ENCODE results near the gene SLIT3.

The SLIT3 gene

DNA sequence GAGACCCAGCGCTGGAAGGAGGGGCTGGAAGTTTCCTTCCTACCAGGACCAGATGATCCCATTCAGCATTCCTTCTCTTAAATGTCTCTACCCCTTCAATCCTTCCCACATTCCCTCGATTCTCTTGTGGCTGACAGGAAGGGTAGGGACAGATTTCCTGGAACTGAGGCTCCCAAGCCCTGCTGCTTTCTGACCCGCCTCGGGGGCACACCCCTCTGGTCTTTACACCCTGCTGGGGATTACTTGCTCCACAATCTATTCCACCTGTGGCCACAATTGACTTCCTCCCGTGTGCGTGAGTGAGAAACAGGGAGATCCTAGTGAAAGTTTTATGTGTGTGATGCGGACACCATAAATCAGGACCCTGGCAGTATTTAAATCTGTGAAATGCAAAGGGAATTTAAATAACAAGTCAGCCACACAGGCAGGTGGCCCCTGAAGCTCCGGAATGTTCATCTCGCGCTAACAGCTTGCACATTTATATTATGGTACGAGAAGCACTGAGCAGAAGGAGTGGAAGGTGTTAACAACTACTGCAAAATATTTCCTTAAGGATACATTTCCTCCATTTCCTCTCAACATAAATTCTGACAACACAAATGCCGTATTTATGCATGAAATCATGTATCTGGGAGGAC, 237.5 kb downstream of the SLIT3 start:
- no peak for FAIRE-seq

DNA sequence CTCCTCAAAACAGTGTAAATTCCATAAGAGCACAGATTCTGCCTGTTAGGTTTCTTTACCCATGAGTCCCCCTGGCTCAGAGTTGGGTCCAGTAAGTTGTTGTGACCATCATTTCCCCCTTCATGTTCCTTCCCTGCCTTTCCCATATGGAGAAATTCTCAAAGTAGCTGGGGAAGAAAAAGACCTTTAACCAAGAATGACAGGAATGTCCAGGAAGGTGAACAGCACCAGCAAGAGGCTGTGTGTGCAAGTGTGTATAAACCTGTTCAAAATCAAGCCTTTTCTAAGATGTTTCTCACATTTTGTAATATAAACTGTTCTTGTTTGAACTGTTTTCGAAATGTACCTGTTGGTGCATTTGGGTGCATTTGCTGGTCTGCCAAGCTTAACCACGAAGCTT, 238.2 kb downstream of the SLIT3 start:
- no peak for FAIRE-seq

DNA sequence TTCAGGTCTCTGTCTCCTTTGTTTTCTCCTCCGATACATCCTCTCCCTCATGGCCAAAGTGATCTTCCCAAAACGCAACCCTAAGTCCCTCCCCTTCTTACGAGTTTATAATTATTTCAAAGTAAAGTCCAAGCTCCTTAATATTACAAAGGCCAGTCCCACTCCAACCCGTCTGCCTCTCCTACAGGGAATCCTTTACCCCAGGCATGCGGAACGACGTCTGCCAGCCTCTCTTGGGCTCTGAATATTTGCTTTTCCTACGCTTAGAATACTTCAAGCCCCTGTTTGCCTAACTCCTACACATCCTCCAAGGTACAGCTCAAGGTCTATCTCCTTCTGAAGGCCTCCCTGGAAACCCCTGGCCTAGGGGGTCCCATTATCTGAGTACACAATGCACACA, 246.4 kb downstream of the SLIT3 start:
- FAIRE-seq = no peak

DNA sequence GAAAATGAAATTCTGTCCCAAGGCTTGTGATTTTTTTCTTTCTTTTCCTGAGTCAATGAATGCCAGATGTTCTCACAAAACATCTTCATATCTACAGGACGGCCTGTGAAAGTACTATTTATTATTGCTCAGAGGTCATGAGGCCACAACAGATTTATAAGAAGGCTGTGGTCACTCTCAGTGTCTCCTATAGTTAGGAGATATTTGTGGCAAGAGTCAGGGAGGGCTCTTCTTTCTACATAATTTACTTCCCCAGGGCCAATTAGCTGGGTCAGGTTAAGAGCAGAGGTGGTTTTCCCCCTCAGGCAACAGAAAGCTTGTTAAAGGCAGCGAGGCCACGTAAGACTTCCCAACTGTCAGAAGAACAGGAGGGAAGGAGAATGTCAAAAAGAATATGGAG, 248.7 kb downstream of the SLIT3 start:
- FAIRE-seq = no peak

DNA sequence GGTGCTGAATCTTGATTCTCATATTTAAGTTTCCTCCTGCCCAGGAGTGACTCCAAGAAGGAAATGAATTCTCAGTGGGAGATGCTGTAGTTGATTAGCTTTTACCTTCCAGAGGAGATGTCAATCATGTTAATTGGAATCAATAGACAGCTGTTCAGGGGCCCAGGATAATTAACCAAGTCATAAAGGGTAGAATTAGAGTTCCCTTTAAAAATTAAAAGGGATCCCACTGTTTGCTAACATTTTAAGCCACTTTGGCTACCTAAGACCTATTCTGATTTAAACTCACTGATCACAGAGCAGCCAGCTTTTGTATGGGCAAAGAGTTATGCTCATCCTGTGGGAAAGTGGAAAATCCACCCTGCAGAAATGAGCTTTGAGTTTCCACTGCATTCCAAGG, 249.6 kb downstream of the SLIT3 start:
- FAIRE-seq = no peak

DNA sequence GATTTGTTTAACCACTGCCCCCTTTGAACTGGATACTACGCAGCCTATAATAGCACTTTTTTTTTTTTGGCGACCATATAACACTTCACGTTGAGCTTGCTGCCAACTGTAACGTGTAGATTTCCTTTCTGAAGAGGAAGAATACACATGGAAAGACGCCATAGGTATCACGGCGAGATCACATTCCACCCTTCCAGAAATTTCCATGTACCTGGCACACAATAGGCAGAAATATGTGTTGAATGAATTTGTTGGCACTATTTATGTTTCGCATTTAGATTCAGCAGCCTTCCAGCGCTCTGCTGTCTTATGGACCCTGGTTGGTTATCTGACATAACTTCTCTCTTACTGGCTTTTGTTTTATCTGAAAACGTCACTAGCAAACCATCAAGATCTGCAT, 250.3 kb downstream of the SLIT3 start:
- FAIRE-seq = no peak

DNA sequence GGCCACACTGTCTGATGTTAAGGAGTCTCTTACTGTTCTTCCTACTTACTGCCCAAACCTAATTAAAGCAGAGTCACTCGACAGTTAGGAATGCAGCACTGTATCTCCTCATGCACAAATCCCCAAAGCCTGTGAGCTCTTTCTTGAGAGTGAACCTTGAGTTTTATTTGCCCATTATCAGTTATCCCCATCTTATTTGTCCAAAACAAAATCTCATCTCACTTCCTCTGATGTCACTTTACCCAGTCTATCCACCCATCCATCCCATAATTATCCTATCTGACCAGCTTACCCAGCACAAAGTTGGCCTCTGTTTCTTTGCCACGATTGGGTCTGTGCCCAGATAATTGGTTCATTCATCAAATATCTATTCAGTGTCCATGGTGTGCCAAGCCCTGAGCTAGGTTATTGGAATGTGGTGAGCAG, 250.8 kb downstream of the SLIT3 start:
- no peak for FAIRE-seq

DNA sequence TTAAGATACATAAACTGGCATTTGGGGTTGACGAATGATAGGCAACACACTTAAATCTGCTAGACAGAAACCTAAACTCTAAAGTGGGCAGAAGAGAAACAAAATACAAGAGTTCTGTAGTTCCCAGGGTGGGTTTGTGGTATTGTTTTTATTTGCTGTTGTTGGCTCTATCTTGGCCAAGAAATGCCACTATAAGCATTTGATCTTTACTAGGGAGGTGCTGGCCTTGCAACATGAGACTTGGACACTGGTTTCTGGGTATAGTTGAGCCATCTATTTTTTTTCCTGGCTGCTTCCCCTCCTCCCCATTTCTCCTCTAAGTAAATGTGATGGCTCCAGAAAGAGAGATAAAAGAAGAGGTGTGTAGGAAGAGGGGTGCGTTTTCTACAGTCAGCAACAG, 251.2 kb downstream of the SLIT3 start:
- FAIRE-seq = no peak

DNA sequence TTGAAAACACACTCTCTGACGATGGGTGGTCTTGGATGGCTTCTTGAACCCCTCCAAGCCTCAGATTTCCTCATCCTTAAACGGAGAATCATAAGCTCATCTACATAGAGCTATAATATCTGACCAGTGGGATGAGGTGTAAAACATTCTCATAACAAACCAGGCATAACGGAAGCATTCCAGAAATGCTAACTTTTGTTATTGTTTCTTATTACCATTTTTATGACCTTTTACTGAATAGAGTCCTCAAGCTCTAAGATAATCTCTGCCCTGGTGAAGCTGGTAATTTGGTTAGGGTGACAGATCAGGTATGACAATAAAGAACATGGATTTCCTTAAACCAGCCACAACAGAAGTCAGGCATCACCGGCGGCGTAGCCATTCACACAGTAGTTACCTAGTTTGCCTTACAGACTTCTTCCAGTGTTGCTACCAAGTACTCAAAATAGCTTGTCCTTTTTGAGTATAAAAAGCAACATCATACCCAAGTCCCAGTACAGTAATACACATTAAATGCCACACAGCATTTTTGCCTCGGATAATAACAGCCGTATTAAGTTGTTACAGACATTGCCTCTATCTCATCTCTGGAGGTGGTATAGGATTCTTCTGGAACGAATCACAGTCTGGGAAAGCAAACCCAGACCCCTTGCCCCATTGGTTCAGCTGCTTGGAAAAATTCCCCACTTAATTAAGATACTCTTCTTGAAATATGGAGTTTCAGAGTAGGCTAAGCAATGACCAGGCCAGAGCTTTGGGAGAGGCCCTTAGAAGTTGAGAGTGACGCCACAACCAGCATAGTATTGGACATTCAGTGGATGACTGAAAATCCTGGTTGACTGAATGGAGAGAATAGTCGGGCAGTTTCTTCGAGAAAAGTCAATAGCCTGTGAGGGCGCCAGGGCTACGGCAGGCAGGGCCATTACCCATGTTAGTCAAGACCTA, 252.5 kb downstream of the SLIT3 start:
- no peak for FAIRE-seq

DNA sequence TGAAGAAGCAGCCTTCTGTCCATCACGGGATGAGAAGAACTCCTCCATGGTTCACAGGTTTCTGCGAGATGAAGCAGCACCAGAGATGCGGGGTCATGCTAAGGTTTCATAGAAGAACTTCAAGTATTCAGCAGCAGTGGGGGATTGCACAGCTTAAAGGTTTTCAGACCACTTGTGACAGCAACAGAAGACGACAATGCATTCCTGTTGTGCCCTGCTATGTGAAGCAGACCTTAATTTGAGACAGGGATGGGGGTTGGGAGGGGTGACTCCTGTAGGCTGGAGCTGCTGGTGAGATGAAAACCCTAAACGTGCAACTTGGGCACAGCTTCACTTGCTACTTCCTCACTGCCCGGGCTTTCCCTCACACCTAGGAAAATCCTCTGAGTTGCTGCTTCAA, 256.0 kb downstream of the SLIT3 start:
- FAIRE-seq = no peak

DNA sequence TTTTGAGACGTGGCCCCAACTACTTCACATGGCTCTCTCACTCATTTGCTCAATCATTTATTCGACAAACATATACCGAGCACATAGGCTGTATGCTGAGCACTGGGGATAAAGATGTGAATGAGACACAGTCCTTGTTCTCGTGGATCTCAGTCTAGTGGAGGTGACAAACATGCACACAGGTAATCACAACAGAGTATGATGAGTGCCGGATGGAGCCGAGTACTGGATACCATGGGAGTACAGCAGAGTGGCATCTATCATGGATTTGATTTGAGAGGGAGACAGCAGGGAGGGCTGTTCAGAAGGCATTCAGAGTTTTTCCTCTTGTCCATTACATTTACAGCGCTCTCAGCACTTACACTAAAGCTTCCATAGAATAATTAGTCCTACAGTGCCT, 259.8 kb downstream of the SLIT3 start:
- FAIRE-seq = no peak

DNA sequence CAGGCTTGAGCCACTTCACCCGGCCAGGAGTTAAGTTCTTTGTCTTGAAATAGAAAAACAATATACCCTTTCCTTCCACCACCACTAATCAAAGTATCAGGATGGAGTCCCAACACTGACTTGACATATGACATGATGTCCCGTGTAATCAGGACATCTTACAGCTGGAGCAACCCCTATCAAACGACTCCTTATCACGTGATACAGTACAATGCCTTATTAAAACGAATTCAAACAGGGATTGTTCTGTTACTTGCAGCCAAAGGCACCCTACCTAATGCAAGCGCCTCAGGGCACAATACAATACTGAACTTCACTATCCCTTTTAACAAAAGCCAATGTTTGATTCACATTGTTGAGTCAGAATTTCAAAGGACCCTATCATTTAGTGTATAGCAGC, 261.3 kb downstream of the SLIT3 start:
- FAIRE-seq = no peak

DNA sequence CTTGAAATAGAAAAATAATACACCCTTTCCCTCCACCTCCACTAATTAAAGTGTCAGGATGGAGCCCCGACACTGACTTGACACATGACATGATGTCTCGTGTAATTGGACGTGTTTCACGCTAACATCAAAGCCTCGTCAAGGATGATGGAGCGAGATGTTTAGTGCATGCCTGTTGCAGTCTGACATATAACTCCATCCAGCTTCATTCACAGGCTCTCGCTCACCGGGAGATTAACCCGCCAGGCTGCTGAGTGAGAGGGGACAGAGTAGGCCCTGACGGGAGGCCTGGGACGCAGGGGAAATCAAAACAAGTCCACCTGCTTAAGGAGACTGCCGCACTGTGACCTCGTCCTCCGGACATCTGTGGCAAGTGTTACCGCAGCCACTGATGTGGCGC, 263.5 kb downstream of the SLIT3 start:
- FAIRE-seq = no peak

DNA sequence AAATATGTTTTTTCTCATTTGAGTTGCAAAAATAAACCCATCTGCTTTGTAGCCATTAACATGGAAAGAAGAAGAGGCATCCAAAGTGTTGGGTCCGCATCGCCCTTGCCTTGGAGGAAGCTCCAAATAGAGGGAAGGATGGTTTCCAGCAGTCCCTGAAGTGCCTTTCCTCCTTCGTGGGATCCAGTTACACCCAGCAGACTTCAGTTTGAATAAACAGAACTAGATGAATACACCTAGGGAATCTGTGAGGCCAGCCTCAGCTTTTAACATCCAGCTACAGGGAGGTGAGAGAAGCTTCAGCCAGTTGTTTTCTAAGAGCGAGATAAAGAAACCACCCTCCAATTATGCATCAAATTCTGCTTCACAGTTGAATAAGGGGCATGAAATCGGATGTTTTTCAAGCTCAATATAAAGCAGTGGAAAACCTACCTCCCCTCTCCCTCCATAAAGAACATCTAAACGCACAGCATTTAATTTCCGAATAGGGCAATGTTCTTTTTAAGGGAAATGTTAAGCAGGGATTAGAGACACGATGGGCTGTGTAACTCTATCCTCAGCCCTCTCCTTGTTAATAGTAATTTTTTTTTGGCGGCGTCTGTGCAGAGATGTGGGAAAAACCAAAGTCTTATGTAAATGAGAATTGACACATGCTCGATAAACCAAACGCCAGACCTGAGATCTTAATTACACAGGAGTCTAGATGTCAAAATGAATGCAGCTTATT, 264.7 kb downstream of the SLIT3 start:
- no peak for FAIRE-seq

DNA sequence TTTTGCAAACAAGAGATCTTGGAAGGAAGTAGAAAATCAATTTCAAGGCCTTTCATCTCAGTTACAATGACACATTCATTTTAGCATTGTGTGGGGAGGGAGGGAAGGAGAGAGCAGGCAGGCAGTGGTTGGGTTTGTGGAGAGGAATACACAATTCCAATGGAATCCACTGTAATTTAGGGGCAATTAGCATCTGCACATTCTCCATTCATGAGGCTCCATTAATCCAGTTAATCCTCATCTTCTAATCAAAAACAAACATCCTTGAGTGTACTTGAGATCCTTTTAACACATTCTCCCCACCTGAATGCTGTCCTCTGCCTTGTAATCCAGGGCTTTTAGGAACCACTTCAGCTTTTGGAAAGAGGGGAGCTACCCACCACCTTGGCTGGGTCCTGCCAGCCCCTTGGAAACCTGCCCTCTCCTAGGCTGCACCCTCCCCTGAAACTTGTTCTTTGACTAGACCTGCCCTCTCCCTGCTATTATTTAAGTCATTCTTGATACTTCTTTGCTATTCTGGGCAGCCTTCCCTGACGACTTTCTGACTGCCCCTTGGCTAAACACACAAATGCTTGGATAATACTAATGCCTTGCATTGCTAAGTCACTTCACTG, 271.2 kb downstream of the SLIT3 start:
- no peak for FAIRE-seq

DNA sequence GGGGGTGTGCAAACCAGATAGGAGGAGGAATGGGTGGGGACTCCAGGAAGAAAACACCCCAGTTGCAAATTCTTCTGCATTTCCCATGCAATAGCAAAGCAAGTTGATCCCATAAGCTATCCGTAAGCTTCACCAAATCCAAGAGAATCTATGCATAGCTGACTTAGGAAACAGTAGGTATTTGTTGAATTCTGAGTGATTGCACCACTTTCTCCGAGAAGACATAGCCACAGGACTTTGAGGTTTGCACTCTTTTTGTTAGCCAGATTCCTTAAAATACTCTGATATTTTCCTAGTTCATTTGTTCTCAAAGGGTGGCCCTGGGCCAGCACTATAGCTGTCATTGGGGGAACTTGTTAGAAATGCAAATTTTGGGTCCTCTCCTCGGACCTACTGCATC, 271.9 kb downstream of the SLIT3 start:
- FAIRE-seq = no peak

DNA sequence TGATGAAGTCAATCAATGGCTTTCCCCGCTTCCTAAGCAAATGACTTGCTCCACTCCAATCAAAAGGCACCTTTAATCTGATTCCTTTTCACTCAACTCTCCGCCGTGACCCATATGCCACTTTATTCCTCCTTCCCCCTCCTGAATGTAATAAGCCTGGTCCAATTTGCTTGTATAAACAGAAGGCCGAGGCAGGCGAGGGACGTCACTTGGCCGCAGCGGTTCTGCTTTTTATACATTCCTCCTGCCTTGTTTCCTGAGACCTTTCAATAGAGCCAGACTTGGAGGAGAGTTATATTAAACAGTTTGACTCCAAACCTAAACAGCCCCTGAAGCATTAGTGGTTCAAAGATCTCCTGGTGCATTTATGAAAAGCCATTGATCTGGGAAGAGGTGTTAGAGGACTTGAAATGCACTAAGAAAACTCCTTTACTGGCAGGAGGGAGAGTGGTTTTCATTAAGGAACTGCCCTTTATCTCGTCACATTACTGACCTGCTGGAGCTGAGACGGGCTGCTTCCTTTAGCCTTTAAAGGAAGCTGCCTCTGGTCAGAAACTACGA, 273.4 kb downstream of the SLIT3 start:
- no peak for FAIRE-seq

DNA sequence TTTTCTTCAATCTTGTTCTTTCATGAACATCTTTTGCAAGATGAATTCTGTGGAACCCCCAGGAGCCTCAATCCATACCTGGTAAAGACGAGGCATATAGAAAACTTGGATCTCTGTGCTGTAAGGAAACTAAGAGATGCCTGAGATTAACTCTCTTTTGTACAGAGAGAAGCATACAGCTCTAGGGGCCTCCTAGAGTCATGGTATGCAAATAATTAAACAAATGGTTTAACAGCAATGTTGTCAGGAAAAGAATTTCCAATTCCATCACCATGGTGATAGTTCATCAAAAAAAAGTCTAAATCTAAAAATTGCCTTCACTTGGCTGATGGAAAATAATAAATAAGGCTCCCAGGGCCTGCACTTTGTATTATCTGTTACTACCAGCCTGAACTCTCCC, 275.4 kb downstream of the SLIT3 start:
- no peak for FAIRE-seq

DNA sequence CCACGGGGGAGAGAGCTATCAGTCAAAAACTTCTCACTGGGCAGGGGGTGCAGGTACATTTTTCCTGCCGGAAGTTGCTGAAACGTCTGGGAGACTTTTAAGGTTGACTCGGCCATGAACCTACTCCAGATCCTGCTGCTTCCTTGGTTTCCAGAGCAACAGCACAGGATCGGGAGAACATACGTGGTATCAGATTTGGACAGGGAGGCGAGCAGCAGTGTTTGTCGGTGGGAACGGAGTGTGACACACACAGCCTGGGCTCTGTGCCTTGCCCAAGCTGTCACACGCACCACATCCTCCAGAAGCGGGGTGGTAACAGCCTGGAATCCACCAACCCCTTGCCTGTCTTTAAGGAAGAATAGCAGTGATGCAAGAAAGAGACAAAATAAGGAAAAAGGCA, 276.5 kb downstream of the SLIT3 start:
- FAIRE-seq = no peak

DNA sequence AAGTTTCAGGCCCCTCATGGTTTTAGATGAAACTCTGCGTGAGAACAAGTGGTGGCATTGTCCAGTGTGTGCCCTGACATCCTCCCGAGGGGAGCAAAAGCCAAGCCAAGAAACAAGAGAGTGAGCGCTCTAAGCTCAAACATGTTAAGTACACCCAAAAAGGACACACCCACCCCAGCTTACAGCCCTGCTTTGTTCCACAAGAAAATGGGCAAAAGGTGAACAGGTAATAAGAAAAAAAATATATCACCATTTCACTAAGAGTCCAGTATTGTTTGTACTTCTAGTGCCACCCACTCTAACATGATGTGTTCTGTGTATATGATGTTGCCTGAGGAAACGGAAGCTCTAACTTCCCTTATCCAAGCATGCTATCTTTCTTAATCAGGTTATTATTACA, 278.2 kb downstream of the SLIT3 start:
- no peak for FAIRE-seq

DNA sequence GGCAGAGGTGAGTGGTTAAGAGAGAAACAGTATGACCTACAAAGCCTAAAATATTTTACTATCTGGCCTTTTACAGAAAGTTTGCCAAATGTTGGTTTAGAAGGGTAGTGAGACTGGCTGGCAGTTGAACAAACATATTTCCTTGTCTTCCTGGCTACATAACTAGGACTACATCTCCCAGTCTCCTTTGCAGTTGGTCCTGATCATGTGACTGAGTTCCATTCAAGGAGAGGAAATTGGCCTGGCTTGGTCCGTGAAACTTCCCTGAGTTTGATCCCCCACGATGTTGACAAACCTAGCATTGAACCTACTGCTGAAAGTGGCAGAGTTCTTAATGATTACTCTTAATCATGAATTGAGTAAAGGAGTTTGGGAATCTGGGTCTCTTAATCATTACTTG, 280.8 kb downstream of the SLIT3 start:
- FAIRE-seq = no peak

DNA sequence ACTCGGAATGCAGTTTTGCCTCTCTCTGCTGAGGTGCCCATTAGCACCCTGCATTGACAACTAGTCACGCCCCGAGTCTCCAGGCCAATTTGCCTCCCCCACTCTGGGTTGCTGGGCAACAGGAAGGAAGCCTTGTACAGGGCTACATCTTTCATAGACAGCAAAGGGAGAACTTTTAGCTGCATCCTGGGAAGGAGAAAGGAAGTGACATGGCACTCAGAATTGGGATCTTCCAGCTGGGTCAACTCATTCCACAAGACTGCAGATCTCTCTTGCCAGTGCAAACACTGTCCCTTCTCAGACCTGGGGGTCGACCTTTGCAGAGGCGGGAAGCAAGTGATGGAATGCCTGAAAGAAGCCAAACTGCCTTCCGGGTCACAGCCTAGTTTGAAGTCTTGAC, 282.0 kb downstream of the SLIT3 start:
- no peak for FAIRE-seq

DNA sequence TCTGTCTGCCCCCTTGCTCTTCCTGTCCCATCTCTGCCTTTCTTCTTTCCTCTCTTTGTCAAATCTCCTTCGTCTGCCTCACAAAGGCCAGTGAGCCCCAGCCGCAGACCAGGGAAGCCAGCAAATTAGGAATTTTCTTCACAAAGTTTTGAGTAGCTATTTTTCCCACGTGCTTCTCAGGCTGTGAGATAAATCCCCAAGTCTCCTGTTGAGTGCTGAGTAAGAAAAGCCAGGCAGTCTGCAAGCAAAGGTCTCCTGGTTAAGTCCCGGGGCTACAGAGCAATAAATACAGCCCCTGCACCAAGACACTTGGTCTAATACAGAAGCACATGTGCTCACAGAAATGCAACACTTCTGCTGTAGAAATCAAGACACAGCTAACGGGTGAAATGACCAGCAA, 284.9 kb downstream of the SLIT3 start:
- no peak for FAIRE-seq

Data from A204.1 (cell line).